ENCODE measurements around the gene RAPGEF4. TPM values are rescaled to one million over a fixed set of nuclear protein-coding genes. Genes with fewer than 3 reads are reported as not detected.

RAPGEF4 gene
- total and polyA plus RNA-seq, 2 of the 13 experiments (the other 11 are each of a cell fraction or from before 2014, with no cell fraction given) = 0.78 to 0.91 TPM

DNA sequence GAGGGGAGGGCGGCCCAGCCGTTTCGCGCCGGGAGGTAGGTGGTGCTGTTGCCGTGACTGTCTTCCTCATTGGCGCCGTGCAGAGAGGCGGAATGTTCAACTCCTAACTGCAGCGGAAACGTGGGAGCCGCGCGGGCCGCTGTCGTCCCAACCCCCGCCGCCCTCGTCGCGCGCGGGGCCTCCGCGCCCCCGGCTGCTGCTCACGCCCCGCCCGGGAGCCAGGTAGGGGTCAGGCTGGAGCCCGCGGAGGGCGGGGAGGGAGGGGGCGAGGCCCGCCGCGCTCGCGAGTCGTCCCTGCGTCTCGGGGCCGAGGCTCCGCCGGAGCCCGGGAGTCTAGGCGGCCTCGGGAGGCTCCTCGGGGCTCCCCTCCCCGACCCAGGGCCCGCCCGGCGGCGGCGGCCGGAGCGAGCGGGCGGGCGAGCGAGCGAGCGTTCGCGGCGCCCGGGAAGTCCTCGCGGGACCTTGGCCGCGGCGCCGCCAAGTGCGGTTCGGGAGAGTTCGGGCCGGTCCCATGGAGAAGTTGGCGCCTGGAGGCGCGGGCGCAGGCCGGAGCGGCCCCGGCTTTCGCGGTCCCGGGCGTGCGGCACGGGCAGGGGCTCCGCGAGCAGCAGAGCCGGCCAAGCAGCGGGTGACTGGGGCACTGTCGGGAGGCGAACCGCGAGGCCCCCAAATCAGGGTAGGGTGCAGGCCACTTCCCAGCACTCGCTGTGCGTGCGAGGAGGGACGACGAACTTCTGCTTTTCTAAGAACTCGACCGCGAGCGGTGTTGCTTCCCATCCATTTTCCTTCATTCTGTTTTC, 340.3 kb downstream of the RAPGEF4 start, which contains the start of gene MAP3K20 (continued):
- TF ChIP-seq ZNF407 (CRISPR knock-in tag; IDR thresholded peaks at IDR 0.05; ENCODE audit: not compliant biosample characterization) (peak; percentile 27), RXRA (CRISPR knock-in tag; IDR thresholded peaks at IDR 0.05) (no peak), CSRNP2 (CRISPR knock-in tag; conservative IDR thresholded peaks at IDR 0.05; ENCODE audit: low read depth) (no peak), HOXA3 (CRISPR knock-in tag; IDR thresholded peaks at IDR 0.05) (peak; percentile 17; the same call in 1 of the 2 replicates), SALL1 (CRISPR knock-in tag; IDR thresholded peaks at IDR 0.05) (peak; percentile 62), ATF1 (CRISPR knock-in tag; IDR thresholded peaks at IDR 0.05) (no peak), HNRNPLL (IDR thresholded peaks at IDR 0.05; ENCODE audit: low read depth, low read length, poor library complexity, severe bottlenecking) (peak; percentile 71), GPBP1L1 (CRISPR knock-in tag; IDR thresholded peaks at IDR 0.05) (no peak), SNRNP70 (IDR thresholded peaks at IDR 0.05; ENCODE audit: low read depth, low read length) (no peak), HMG20A (CRISPR knock-in tag; IDR thresholded peaks at IDR 0.05; ENCODE audit: borderline replicate concordance) (no peak), ZNF687 (CRISPR knock-in tag; IDR thresholded peaks at IDR 0.05) (peak; percentile 86), ZNF589 (CRISPR knock-in tag; conservative IDR thresholded peaks at IDR 0.05) (no peak)

Measured in HepG2 (cell line).